Activated CD8-positive, alpha-beta memory T cell treated with anti-CD3 and anti-CD28 coated beads, Interleukin-2, amount 50 U/mL, for 24 hours (primary cell): ENCODE results near the gene ZCCHC24.
"Not testable (repeated sequence)": the region's sequence is repeated elsewhere in the genome, so short reads cannot be mapped to it uniquely, and the experiment has no call there.

Experiments
- DNase-seq: peaks from one replicate; pipeline ENCODE4 v3.0.0-alpha.2; 2020; ENCODE audit errors: extremely low read depth

The ZCCHC24 gene

GRCh38 chr10:79472951-79473350 is 27.5 kb upstream of the ZCCHC24 start:
- DNase-seq, result no peak

- no peak for DNase-seq
Observed at GRCh38 chr10:79472449-79472848, 27.0 kb upstream of the ZCCHC24 start.

GRCh38 chr10:79471776-79472175 is 26.4 kb upstream of the ZCCHC24 start:
- DNase-seq, result no peak

- DNase-seq, result no peak
Observed at GRCh38 chr10:79470096-79470495, 24.7 kb upstream of the ZCCHC24 start.

GRCh38 chr10:79468841-79469585 is 23.6 kb upstream of the ZCCHC24 start:
- no peak for DNase-seq

GRCh38 chr10:79468015-79468560 is 22.7 kb upstream of the ZCCHC24 start:
- DNase-seq, result no peak

GRCh38 chr10:79465341-79465740 is 19.9 kb upstream of the ZCCHC24 start:
- DNase-seq, result no peak

GRCh38 chr10:79463578-79464496 is 18.4 kb upstream of the ZCCHC24 start:
- no peak for DNase-seq

- no peak for DNase-seq
Observed at GRCh38 chr10:79460687-79461086, 15.3 kb upstream of the ZCCHC24 start.

GRCh38 chr10:79459243-79459642 is 13.8 kb upstream of the ZCCHC24 start:
- DNase-seq, result no peak

GRCh38 chr10:79458483-79458882 is 13.1 kb upstream of the ZCCHC24 start:
- DNase-seq, result no peak

GRCh38 chr10:79457256-79457785 is 11.9 kb upstream of the ZCCHC24 start:
- no peak for DNase-seq

GRCh38 chr10:79454259-79454658 is 8.8 kb upstream of the ZCCHC24 start:
- no peak for DNase-seq

- no peak for DNase-seq
Observed at GRCh38 chr10:79453392-79453791, 8.0 kb upstream of the ZCCHC24 start.

GRCh38 chr10:79452174-79452611 is 6.8 kb upstream of the ZCCHC24 start:
- no peak for DNase-seq

- no peak for DNase-seq
Observed at GRCh38 chr10:79451046-79451699, 5.7 kb upstream of the ZCCHC24 start.

GRCh38 chr10:79449181-79450146 is 4.0 kb upstream of the ZCCHC24 start:
- no peak for DNase-seq

- no peak for DNase-seq
Observed at GRCh38 chr10:79448732-79449049, 3.3 kb upstream of the ZCCHC24 start.

GRCh38 chr10:79447911-79448731 is 2.7 kb upstream of the ZCCHC24 start:
- DNase-seq, result no peak

- DNase-seq, result not testable (repeated sequence)
Observed at GRCh38 chr10:79447249-79447648, 1.8 kb upstream of the ZCCHC24 start.
